GM21825 (cell line): ENCODE measurements around the gene ENHO.
"Not testable (repeated sequence)": the region's sequence is repeated elsewhere in the genome, so short reads cannot be mapped to it uniquely, and the experiment has no call there.

ENCODE experiments used
- ATAC-seq: cut with Tn5 transposase; IDR thresholded peaks from one replicate; pipeline ENCODE4 v1.9.1; 2021; ENCODE audit warnings: mild to moderate bottlenecking, moderate library complexity; ENCODE audit not compliant: unreplicated experiment

ENHO gene

DNA sequence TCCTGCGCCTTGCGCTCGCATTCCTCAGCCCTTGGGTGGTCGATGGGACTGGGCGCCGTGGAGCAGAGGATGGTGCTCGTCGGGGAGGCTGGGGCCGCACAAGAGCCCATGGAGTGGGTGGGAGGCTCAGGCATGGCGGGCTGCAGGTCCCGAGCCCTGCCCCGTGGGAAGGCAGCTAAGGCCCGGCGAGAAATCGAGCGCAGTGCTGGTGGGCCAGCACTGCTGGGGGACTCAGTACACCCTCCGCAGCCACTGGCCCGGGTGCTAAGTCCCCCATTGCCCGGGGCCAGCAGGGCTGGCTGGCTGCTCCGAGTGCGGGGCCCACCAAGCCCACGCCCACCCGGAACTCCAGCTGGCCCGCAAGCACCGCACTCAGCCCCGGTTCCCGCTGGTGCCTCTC is 40.0 kb downstream of the ENHO start:
- not testable (repeated sequence) for ATAC-seq

DNA sequence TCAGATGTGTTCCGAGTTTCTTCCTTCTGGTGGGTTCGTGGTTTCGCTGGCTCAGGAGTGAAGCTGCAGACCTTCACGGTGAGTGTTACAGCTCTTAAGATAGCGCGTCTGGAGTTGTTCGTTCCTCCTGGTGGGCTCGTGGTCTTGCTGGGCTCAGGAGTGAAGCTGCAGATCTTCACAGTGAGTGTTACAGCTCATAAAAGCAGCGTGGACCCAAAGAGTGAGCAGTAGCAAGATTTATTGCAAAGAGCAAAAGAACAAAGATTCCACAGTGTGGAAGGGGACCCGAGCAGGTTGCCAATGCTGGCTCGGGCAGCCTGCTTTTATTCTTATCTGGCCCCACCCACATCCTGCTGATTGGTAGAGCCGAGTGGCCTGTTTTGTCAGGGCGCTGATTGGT is 41.2 kb downstream of the ENHO start:
- not testable (repeated sequence) for ATAC-seq

DNA sequence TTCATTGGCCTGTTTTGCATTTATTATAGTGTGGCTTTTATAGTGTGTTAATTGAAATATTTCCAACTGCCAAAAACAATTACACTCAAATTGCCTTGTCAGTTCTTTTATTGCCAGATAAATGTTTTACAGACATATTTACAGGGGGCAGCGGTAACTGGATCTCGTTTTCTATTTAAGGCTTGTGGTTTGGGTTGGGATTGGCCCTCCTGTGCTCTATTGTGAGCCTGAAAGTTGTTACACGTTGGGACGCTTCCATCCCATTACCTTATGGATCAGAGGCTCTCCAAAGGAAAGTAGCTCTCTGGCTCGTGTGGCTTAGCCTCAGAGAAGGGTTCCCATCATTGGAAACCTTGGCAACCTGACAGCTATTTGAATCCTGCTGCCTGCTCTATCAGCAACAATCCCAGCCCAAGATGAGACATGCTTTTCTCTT is 43.3 kb downstream of the ENHO start:
- no peak for ATAC-seq

GRCh38 chr9:34477541-34477940 is 45.2 kb downstream of the ENHO start:
- ATAC-seq = no peak

- no peak for ATAC-seq
Observed at GRCh38 chr9:34475097-34475496, 47.7 kb downstream of the ENHO start.
